GM12878 (cell line): ENCODE data around the gene AP5B1. TPM values are rescaled to one million over a fixed set of nuclear protein-coding genes. Genes with fewer than 3 reads are reported as not detected.
A peak's percentile ranks its signal among the peaks of the same experiment; 100 is the strongest.

Source experiments
- ATF7 ChIP-seq: fragments of 450-650 bp; IDR thresholded peaks from 2 replicates; pipeline ENCODE4 v1.6.1; 2016; ENCODE audit warnings: low read depth, mild to moderate bottlenecking
- BCL3 ChIP-seq: IDR thresholded peaks from 2 replicates; pipeline ENCODE4 v1.6.1; 2011; ENCODE audit warnings: borderline replicate concordance, low read depth, mild to moderate bottlenecking, moderate library complexity, low read length; ENCODE audit not compliant: insufficient read depth, poor library complexity, severe bottlenecking
- BHLHE40 ChIP-seq, 2 experiments: fragments of 450-650 bp in 1 of 2; IDR thresholded peaks; 2 replicates each; pipeline ENCODE4 v1.6.1; 2011 to 2017; ENCODE audit warnings: low read depth in 2 of 2, borderline replicate concordance in 1 of 2, improper control_type of control experiment in 1 of 2, low read length in 1 of 2, mild to moderate bottlenecking in 1 of 2
- BMI1 ChIP-seq: fragments of 450-650 bp; IDR thresholded peaks from 2 replicates; pipeline ENCODE4 v1.6.1; 2016; ENCODE audit warnings: mild to moderate bottlenecking, moderate library complexity, borderline replicate concordance
- CBX3 ChIP-seq: fragments of 200-600 bp; sonication (generic); IDR thresholded peaks from 2 replicates; pipeline ENCODE4 v1.6.1; 2016; ENCODE audit warnings: low read depth, borderline replicate concordance
- CEBPZ ChIP-seq: fragments of 150-350 bp; IDR thresholded peaks from 2 replicates; pipeline ENCODE4 v1.6.1; 2016; ENCODE audit warnings: low read depth, low read length
- EP300 ChIP-seq, 2 experiments: fragments of 150-350 bp in 1 of 2; IDR thresholded peaks; 2 replicates each; pipeline ENCODE4 v1.6.1; 2011 to 2012; ENCODE audit warnings: low read depth in 2 of 2, low read length in 2 of 2, borderline replicate concordance in 1 of 2, improper control_type of control experiment in 1 of 2, inconsistent platforms in 1 of 2; ENCODE audit not compliant: control insufficient read depth in 1 of 2
- ESRRA ChIP-seq: IDR thresholded peaks from 2 replicates; pipeline ENCODE4 v1.6.1; 2012; ENCODE audit warnings: mild to moderate bottlenecking, low read length, improper control_type of control experiment
- GATAD2B ChIP-seq: fragments of 450-650 bp; conservative IDR thresholded peaks from 2 replicates; pipeline ENCODE4 v1.6.1; 2017; ENCODE audit warnings: low read depth, mild to moderate bottlenecking, moderate library complexity
- HCFC1 ChIP-seq: fragments of 150-350 bp; IDR thresholded peaks from 2 replicates; pipeline ENCODE4 v1.6.1; 2014; ENCODE audit warnings: low read length
- HDAC6 ChIP-seq: fragments of 200-600 bp; sonication (generic); IDR thresholded peaks from one replicate; pipeline ENCODE4 v1.8.0; 2017; ENCODE audit warnings: antibody characterized with exemption; ENCODE audit not compliant: unreplicated experiment
- IKZF2 ChIP-seq, 2 experiments: fragments of 450-650 bp; IDR thresholded peaks; 2 replicates each; pipeline ENCODE4 v1.6.1; 2017; ENCODE audit warnings: mild to moderate bottlenecking in 2 of 2, moderate library complexity in 2 of 2
- JUNB ChIP-seq: IDR thresholded peaks from 2 replicates; pipeline ENCODE4 v1.6.1; 2016; ENCODE audit warnings: antibody characterized with exemption, mild to moderate bottlenecking
- JUND ChIP-seq: IDR thresholded peaks from 2 replicates; pipeline ENCODE4 v1.6.1; 2012; ENCODE audit warnings: low read depth, mild to moderate bottlenecking, low read length, improper control_type of control experiment, moderate library complexity
- MTA2 ChIP-seq: fragments of 450-650 bp; IDR thresholded peaks from 2 replicates; pipeline ENCODE4 v1.6.1; 2016; ENCODE audit warnings: low read depth, mild to moderate bottlenecking, moderate library complexity
- MYB ChIP-seq: fragments of 150-350 bp; IDR thresholded peaks from 2 replicates; pipeline ENCODE4 v1.6.1; 2014; ENCODE audit warnings: mild to moderate bottlenecking, low read depth, low read length, borderline replicate concordance
- NFIC ChIP-seq: IDR thresholded peaks from 2 replicates; pipeline ENCODE4 v1.6.1; 2012; ENCODE audit warnings: low read depth, mild to moderate bottlenecking, inconsistent platforms, low read length, moderate library complexity
- NR2F1 ChIP-seq: fragments of 450-650 bp; conservative IDR thresholded peaks from 2 replicates; pipeline ENCODE4 v1.6.1; 2017; ENCODE audit warnings: mild to moderate bottlenecking
- PAX5 ChIP-seq: IDR thresholded peaks from 2 replicates; pipeline ENCODE4 v1.6.1; 2011; ENCODE audit warnings: low read depth, low read length, borderline replicate concordance
- POLR2A ChIP-seq: IDR thresholded peaks from 2 replicates; pipeline ENCODE4 v1.6.1; 2011; ENCODE audit warnings: low read depth, mild to moderate bottlenecking, low read length
- RELA ChIP-seq: fragments of 450-650 bp; IDR thresholded peaks from 2 replicates; pipeline ENCODE4 v1.8.0; 2014; ENCODE audit warnings: borderline replicate concordance; ENCODE audit not compliant: partially characterized antibody
- SMC3 ChIP-seq: IDR thresholded peaks from 2 replicates; pipeline ENCODE4 v1.6.1; 2011; ENCODE audit warnings: low read length, improper control_type of control experiment, borderline replicate concordance
- SPI1 ChIP-seq: IDR thresholded peaks from 2 replicates; pipeline ENCODE4 v1.6.1; 2011; ENCODE audit warnings: low read depth, mild to moderate bottlenecking, low read length, moderate library complexity, borderline replicate concordance; ENCODE audit not compliant: insufficient read depth
- TCF3 ChIP-seq: IDR thresholded peaks from 2 replicates; pipeline ENCODE4 v1.6.1; 2012; ENCODE audit warnings: low read depth, mild to moderate bottlenecking, low read length, borderline replicate concordance; ENCODE audit not compliant: insufficient read depth
- ZNF384 ChIP-seq: IDR thresholded peaks from 2 replicates; pipeline ENCODE4 v1.6.1; 2012; ENCODE audit warnings: low read depth, mild to moderate bottlenecking, low read length, improper control_type of control experiment, borderline replicate concordance
- ZNF622 ChIP-seq: fragments of 450-650 bp; IDR thresholded peaks from 2 replicates; pipeline ENCODE4 v1.6.1; 2017; ENCODE audit warnings: mild to moderate bottlenecking, inconsistent platforms
- polyA plus RNA-seq, 11 experiments: library from polyadenylated mRNA; depleted of rRNA in 4 of 11; unstranded in 6 of 11; stranded (reverse) in 5 of 11; fragments of >200 nt; fragmentation: Nextera tagmentation in 4 of 11; fragmentation: Illumina TruSeq in 1 of 11; extraction: Ambion mirVana in 4 of 11; extraction: Trizol in 1 of 11; gene quantifications; 1 replicate in 1 of 11; 2 replicates in 10 of 11; pipeline versions ENCODE4 v1.2.1 to v1.2.3, GENCODE V29; 2011 to 2016; ENCODE audit warnings: inconsistent platforms in 2 of 11, missing spikeins in 2 of 11, low read depth in 1 of 11
- total RNA-seq, 4 experiments: library from RNA; depleted of rRNA in 3 of 4; stranded (reverse); fragments of >200 nt in 3 of 4; fragmentation: Illumina TruSeq in 1 of 4; extraction: Trizol in 1 of 4; gene quantifications; 2 replicates each; pipeline versions ENCODE4 v1.2.1 to v1.2.3, GENCODE V29; 2013 to 2021
- TF ChIP-seq, protein P1 (sequence below): IDR thresholded peaks from 2 replicates; pipeline ENCODE4 v1.6.1; 2011; ENCODE audit warnings: low read depth, low read length, improper control_type of control experiment, borderline replicate concordance

Gene AP5B1
- total and polyA plus RNA-seq, 10 of the 15 experiments (the other 5 are each of a cell fraction or from before 2014, with no cell fraction given): 0.47 to 13.1 (median 4.8) TPM

GRCh38 chr11:65791719-65792213, 11.0 kb upstream of the AP5B1 start (continued):
- TF ChIP-seq JUND (peak; percentile 76), RELA (no peak), BCL3 (peak; percentile 53), TCF3 (peak; percentile 94), HDAC6 (no peak), NFIC (no peak), ZNF384 (no peak), IKZF2 (IDR thresholded peaks at IDR 0.05) (peak; percentile 85 to 91), BHLHE40 (IDR thresholded peaks at IDR 0.05; ENCODE audit: borderline replicate concordance in 1 of 2, low read depth in 2 of 2, low read length in 1 of 2) (peak; percentile 58 to 85; a peak in 2 of 4 replicates), SMC3 (no peak), EP300 (IDR thresholded peaks at IDR 0.05; ENCODE audit: borderline replicate concordance in 1 of 2, control insufficient read depth in 1 of 2, low read depth in 2 of 2, low read length in 2 of 2) (peak; percentile 21 to 49; a peak in 3 of 4 replicates), JUNB (peak; percentile 76), ATF7 (peak; percentile 55; the same call in 1 of the 2 replicates), MYB (no peak), BMI1 (0 out of 2 replicates have a peak, but pooled peaks have one; percentile 48), SPI1 (peak; percentile 74), CBX3 (no peak), ESRRA (no peak), NR2F1 (peak; percentile 63), PAX5 (peak; percentile 94), GATAD2B (peak; percentile 98), MTA2 (peak; percentile 96), ZNF622 (no peak), POLR2A (peak; percentile 93), HCFC1 (0 out of 2 replicates have a peak, but pooled peaks have one; percentile 17), CEBPZ (no peak)
- TF ChIP-seq, protein P1, sequence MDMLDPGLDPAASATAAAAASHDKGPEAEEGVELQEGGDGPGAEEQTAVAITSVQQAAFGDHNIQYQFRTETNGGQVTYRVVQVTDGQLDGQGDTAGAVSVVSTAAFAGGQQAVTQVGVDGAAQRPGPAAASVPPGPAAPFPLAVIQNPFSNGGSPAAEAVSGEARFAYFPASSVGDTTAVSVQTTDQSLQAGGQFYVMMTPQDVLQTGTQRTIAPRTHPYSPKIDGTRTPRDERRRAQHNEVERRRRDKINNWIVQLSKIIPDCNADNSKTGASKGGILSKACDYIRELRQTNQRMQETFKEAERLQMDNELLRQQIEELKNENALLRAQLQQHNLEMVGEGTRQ: no peak
